GM12875 (cell line): ENCODE results near the gene HAUS1.
"Not testable (repeated sequence)": the region's sequence is repeated elsewhere in the genome, so short reads cannot be mapped to it uniquely, and the experiment has no call there.

Experiments
- H3K4me3 ChIP-seq: one replicate; pipeline ENCODE4 v1.5.1; 2011; ENCODE audit warnings: low read depth, low read length, control low read depth
- CTCF ChIP-seq: IDR thresholded peaks from 2 replicates; pipeline ENCODE4 v1.5.1; 2011; ENCODE audit warnings: low read depth, mild to moderate bottlenecking, control low read depth, inconsistent platforms, low read length, moderate library complexity, borderline replicate concordance; ENCODE audit not compliant: insufficient read depth

HAUS1 gene

GRCh38 chr18:46110406-46110805, 6.2 kb downstream of the HAUS1 start:
- no peak overlapping the region for H3K4me3 ChIP-seq
- no peak for TF ChIP-seq CTCF

- no peak for TF ChIP-seq CTCF
These were observed 9.6 kb downstream of the HAUS1 start for GRCh38 chr18:46113751-46114150.

GRCh38 chr18:46126625-46127024, 22.4 kb downstream of the HAUS1 start:
- H3K4me3 ChIP-seq: not testable (repeated sequence)

More at GRCh38 chr18:46113751-46114150, 9.6 kb downstream of the HAUS1 start:
- H3K4me3 ChIP-seq: no peak overlapping the region

GRCh38 chr18:46130061-46130460, 25.9 kb downstream of the HAUS1 start:
- no peak for TF ChIP-seq CTCF
- no peak overlapping the region for H3K4me3 ChIP-seq

GRCh38 chr18:46130549-46130948, 26.4 kb downstream of the HAUS1 start:
- H3K4me3 ChIP-seq: not testable (repeated sequence)

GRCh38 chr18:46133534-46133933, 29.3 kb downstream of the HAUS1 start:
- no peak for TF ChIP-seq CTCF
- H3K4me3 ChIP-seq: no peak overlapping the region

- TF ChIP-seq CTCF: no peak
These were observed 30.9 kb downstream of the HAUS1 start for GRCh38 chr18:46134920-46135675.

GRCh38 chr18:46140173-46140572, 36.0 kb downstream of the HAUS1 start:
- H3K4me3 ChIP-seq: no peak overlapping the region
- TF ChIP-seq CTCF: no peak

More at GRCh38 chr18:46134920-46135675, 30.9 kb downstream of the HAUS1 start:
- no peak overlapping the region for H3K4me3 ChIP-seq
